H9 (cell line): ENCODE data around the gene ASGR2. TPM values are rescaled to one million over a fixed set of nuclear protein-coding genes. Genes with fewer than 3 reads are reported as not detected.

ENCODE experiments used
- DNase-seq: peaks from one replicate; pipeline ENCODE4 v3.0.0-alpha.2; 2017
- H2AFZ ChIP-seq: one replicate; pipeline ENCODE4 v1.6.1; 2013; ENCODE audit warnings: mild to moderate bottlenecking, low read length, control low read depth, moderate library complexity
- H2AK5ac ChIP-seq: 2 replicates; pipeline ENCODE4 v1.6.1; 2013; ENCODE audit warnings: low read length, control low read depth, mixed read lengths; ENCODE audit not compliant: insufficient read length
- H2BK120ac ChIP-seq: one replicate; pipeline ENCODE4 v1.6.1; 2013; ENCODE audit warnings: low read depth, mild to moderate bottlenecking, low read length, control low read depth, inconsistent platforms; ENCODE audit not compliant: poor library complexity, severe bottlenecking
- H2BK12ac ChIP-seq: 2 replicates; pipeline ENCODE4 v1.6.1; 2013; ENCODE audit warnings: low read length, control low read depth, mixed read lengths, low read depth; ENCODE audit not compliant: insufficient read length
- H2BK15ac ChIP-seq: 2 replicates; pipeline ENCODE4 v1.6.1; 2013; ENCODE audit warnings: low read depth, low read length, control low read depth
- H2BK20ac ChIP-seq: one replicate; pipeline ENCODE4 v1.6.1; 2013; ENCODE audit warnings: low read depth, mild to moderate bottlenecking, low read length, control low read depth, inconsistent platforms; ENCODE audit not compliant: poor library complexity, severe bottlenecking
- H2BK5ac ChIP-seq: 2 replicates; pipeline ENCODE4 v1.6.1; 2013; ENCODE audit warnings: low read length, control low read depth, mixed read lengths; ENCODE audit not compliant: insufficient read length
- H3K14ac ChIP-seq: 2 replicates; pipeline ENCODE4 v1.6.1; 2013; ENCODE audit warnings: low read length, control low read depth; ENCODE audit not compliant: insufficient read depth
- H3K18ac ChIP-seq: 2 replicates; pipeline ENCODE4 v1.6.1; 2013; ENCODE audit warnings: low read depth, mild to moderate bottlenecking, mixed read lengths, low read length, control low read depth; ENCODE audit not compliant: insufficient read length
- H3K23ac ChIP-seq: 2 replicates; pipeline ENCODE4 v1.6.1; 2013; ENCODE audit warnings: low read length, control low read depth, mixed read lengths, low read depth; ENCODE audit not compliant: insufficient read length
- H3K23me2 ChIP-seq: 2 replicates; pipeline ENCODE4 v1.6.1; 2013; ENCODE audit warnings: low read depth, mild to moderate bottlenecking, mixed read lengths, low read length, control low read depth; ENCODE audit not compliant: insufficient read length, poor library complexity, severe bottlenecking
- H3K27ac ChIP-seq: 2 replicates; pipeline ENCODE4 v1.5.1; 2013; ENCODE audit warnings: low read length, control low read depth, mixed read lengths, low read depth; ENCODE audit not compliant: insufficient read length
- H3K27me3 ChIP-seq: 2 replicates; pipeline ENCODE4 v1.6.1; 2013; ENCODE audit warnings: low read length, control low read depth, inconsistent platforms; ENCODE audit not compliant: insufficient read depth
- H3K4ac ChIP-seq: 2 replicates; pipeline ENCODE4 v1.6.1; 2013; ENCODE audit warnings: low read depth, mild to moderate bottlenecking, control low read depth, inconsistent platforms, low read length, moderate library complexity
- H3K4me1 ChIP-seq: 2 replicates; pipeline ENCODE4 v1.6.1; 2013; ENCODE audit warnings: low read length, control low read depth, inconsistent platforms; ENCODE audit not compliant: insufficient read depth
- H3K4me2 ChIP-seq: 2 replicates; pipeline ENCODE4 v1.6.1; 2013; ENCODE audit warnings: low read length, control low read depth, mixed read lengths; ENCODE audit not compliant: insufficient read length, insufficient read depth
- H3K56ac ChIP-seq: 2 replicates; pipeline ENCODE4 v1.6.1; 2013; ENCODE audit warnings: low read depth, mild to moderate bottlenecking, mixed read lengths, low read length, control low read depth; ENCODE audit not compliant: insufficient read length
- H3K79me1 ChIP-seq: 2 replicates; pipeline ENCODE4 v1.6.1; 2013; ENCODE audit warnings: low read depth, mild to moderate bottlenecking, moderate library complexity, low read length, control low read depth, inconsistent platforms; ENCODE audit not compliant: insufficient read depth, poor library complexity, severe bottlenecking
- H3K79me2 ChIP-seq: 2 replicates; pipeline ENCODE4 v1.6.1; 2013; ENCODE audit warnings: low read length, control low read depth, inconsistent platforms; ENCODE audit not compliant: insufficient read depth
- H3K9ac ChIP-seq: 2 replicates; pipeline ENCODE4 v1.6.1; 2013; ENCODE audit warnings: low read length, control low read depth, mixed read lengths; ENCODE audit not compliant: insufficient read length; ENCODE audit errors: extremely low read depth
- H3K9me3 ChIP-seq: one replicate; pipeline ENCODE4 v1.6.1; 2013; ENCODE audit warnings: low read depth, low read length, inconsistent platforms; ENCODE audit not compliant: control insufficient read depth
- H3T11ph ChIP-seq: one replicate; pipeline ENCODE4 v1.6.1; 2013; ENCODE audit warnings: mild to moderate bottlenecking, low read length, control low read depth, inconsistent platforms
- H4K20me1 ChIP-seq: one replicate; pipeline ENCODE4 v1.6.1; 2013; ENCODE audit not compliant: control insufficient read depth, insufficient read length, insufficient read depth
- H4K5ac ChIP-seq: 2 replicates; pipeline ENCODE4 v1.6.1; 2013; ENCODE audit warnings: low read depth, mild to moderate bottlenecking, mixed read lengths, low read length, control low read depth; ENCODE audit not compliant: insufficient read length
- H4K8ac ChIP-seq: replicated peaks from 2 replicates; pipeline ENCODE4 v1.6.1; 2013; ENCODE audit warnings: low read length, control low read depth, mixed read lengths, low read depth; ENCODE audit not compliant: insufficient read length
- H4K91ac ChIP-seq: 2 replicates; pipeline ENCODE4 v1.6.1; 2013; ENCODE audit warnings: low read depth, mild to moderate bottlenecking, moderate library complexity, mixed read lengths, low read length, control low read depth; ENCODE audit not compliant: insufficient read length
- H3K27ac Mint-ChIP-seq, 3 experiments: 2 replicates in 2 of 3; 3 replicates in 1 of 3; pipeline ENCODE4 v1.8.0; 2020 to 2021; ENCODE audit warnings: mixed read lengths in 3 of 3, mild to moderate bottlenecking in 1 of 3, moderate library complexity in 1 of 3
- H3K27me3 Mint-ChIP-seq: 2 replicates; pipeline ENCODE4 v1.8.0; 2021; ENCODE audit warnings: low read depth, mild to moderate bottlenecking, moderate library complexity, mixed read lengths
- H3K36me3 Mint-ChIP-seq, 3 experiments: 2 replicates in 2 of 3; 3 replicates in 1 of 3; pipeline ENCODE4 v1.8.0; 2020 to 2021; ENCODE audit warnings: low read depth in 3 of 3, mixed read lengths in 3 of 3; ENCODE audit not compliant: insufficient read depth in 1 of 3
- H3K4me1 Mint-ChIP-seq, 2 experiments: 2 replicates each; pipeline ENCODE4 v1.8.0; 2020; ENCODE audit warnings: mixed read lengths in 2 of 2
- H3K4me3 Mint-ChIP-seq, 2 experiments: 2 replicates in 1 of 2; 3 replicates in 1 of 2; pipeline ENCODE4 v1.8.0; 2020 to 2021; ENCODE audit warnings: mild to moderate bottlenecking in 2 of 2, mixed read lengths in 2 of 2, moderate library complexity in 1 of 2
- H3K9me3 Mint-ChIP-seq, 2 experiments: 2 replicates in 1 of 2; 3 replicates in 1 of 2; pipeline ENCODE4 v1.8.0; 2020; ENCODE audit warnings: mild to moderate bottlenecking in 2 of 2, mixed read lengths in 2 of 2, moderate library complexity in 1 of 2
- CTCF ChIP-seq: fragments of 200-600 bp; sonication (generic); conservative IDR thresholded peaks from 3 replicates; pipeline ENCODE4 v1.8.0; 2021; ENCODE audit warnings: antibody characterized with exemption, mild to moderate bottlenecking
- WGBS: extraction: QIAGEN DNeasy Blood & Tissue Kit; methylation state at CpG from one replicate; pipeline ENCODE4 v1.1.7; 2013; ENCODE audit warnings: missing lambda C conversion rate, low lambda C conversion rate, mixed read lengths; ENCODE audit not compliant: insufficient read length; ENCODE audit errors: extremely low coverage; 5-methylcytosine and 5-hydroxymethylcytosine counted together
- total RNA-seq: library from RNA; stranded (reverse); gene quantifications from 2 replicates; pipeline ENCODE4 v1.2.1, GENCODE V29; 2021

The ASGR2 gene
- total RNA-seq, 1 experiment from 2014 or later = not detected

GRCh38 chr17:7141824-7142223 is 27.2 kb upstream of the ASGR2 start:
- H4K5ac ChIP-seq = no peak overlapping the region
- H3K27ac Mint-ChIP-seq = 0 out of 7 replicates have a peak overlapping the region, but pooled peaks of 1 of the 3 experiments have one; percentile 15

More at GRCh38 chr17:7141824-7142223, 27.2 kb upstream of the ASGR2 start:
- Histone ChIP-seq H3K23ac (no peak overlapping the region), H2BK20ac (no peak overlapping the region), H3K9me3 (no peaks in the 10 kb centered on the region), H2AK5ac (no peak overlapping the region), H3K14ac (no peak overlapping the region), H3K79me1 (no peaks in the 10 kb centered on the region), H3K4me2 (no peak overlapping the region), H3K56ac (no peak overlapping the region), H3K4ac (no peak overlapping the region), H2BK5ac (no peak overlapping the region), H3K18ac (no peak overlapping the region), H2BK15ac (no peak overlapping the region), H4K20me1 (no peaks in the 10 kb centered on the region), H3K79me2 (no peaks in the 10 kb centered on the region), H4K91ac (no peak overlapping the region), H2BK120ac (no peak overlapping the region), H3K27ac (no peak overlapping the region), H3K23me2 (no peaks in the 10 kb centered on the region), H3T11ph (no peak overlapping the region), H2AFZ (no peak overlapping the region), H2BK12ac (no peak overlapping the region), H3K9ac (no peak overlapping the region), H3K27me3 (no peaks in the 10 kb centered on the region), H4K8ac (no peak overlapping the region), H3K4me1 (peaks cover 2% of the 10 kb centered on the region; the same call in 1 of the 2 replicates)
- H3K4me3 Mint-ChIP-seq = no peak overlapping the region
- H3K27me3 Mint-ChIP-seq = peaks cover 24% of the 10 kb centered on the region
- H3K4me1 Mint-ChIP-seq = peaks cover 35 to 44% of the 10 kb centered on the region in 2 experiments
- no peak for DNase-seq
- TF ChIP-seq CTCF = no peak
- WGBS = no CpG with 5 or more reads among the region's 10 CpGs
- no peaks in the 10 kb centered on the region for H3K9me3 Mint-ChIP-seq
- H3K36me3 Mint-ChIP-seq = no peaks in the 10 kb centered on the region
